Measurements from ENCODE around the gene ZBTB17. TPM values are rescaled to one million over a fixed set of nuclear protein-coding genes. Genes with fewer than 3 reads are reported as not detected.

The ZBTB17 gene
- total RNA-seq, 4 donors from 2014 or later, result 33.3 to 113 (median 50.5) TPM

GRCh38 chr1:15989776-15990175 lies 13.9 kb upstream of the ZBTB17 start:
- Histone ChIP-seq H3K9me3 (no peaks in the 10 kb centered on the region), H3K27ac (no peak overlapping the region), H3K4me1 (no peaks in the 10 kb centered on the region), H3K36me3 (no peaks in the 10 kb centered on the region), H3K4me3 (no peak overlapping the region), H3K27me3 (no peaks in the 10 kb centered on the region)
- DNase-seq, result no peak
- intact Hi-C loops (cut with DNase I; ENCODE audit: low total_unique reads) (loop anchor here (10.0 kb wide), 1 partner anchor 175 kb away; no protein-coding TSS in a partner anchor), in situ Hi-C loops (cut with MboI; ENCODE audit: low pct_ligation_motif_present in 1 of 4, low pct_unique_long_range_greater_than_20kb in 1 of 4, low sequenced_read_pairs in 3 of 4) (loop anchor here (10.0 to 25.0 kb wide), 3 partner anchors 175 to 185 kb away; partner anchors contain the start of gene UQCRHL (in 3 of the 4))
- TF ChIP-seq EP300 (IDR thresholded peaks at IDR 0.05; ENCODE audit: low read depth), result no peak
- TF ChIP-seq POLR2AphosphoS5 (IDR thresholded peaks at IDR 0.05), result no peak
- no peak for TF ChIP-seq POLR2A (IDR thresholded peaks at IDR 0.05)
- no peak for TF ChIP-seq CTCF (IDR thresholded peaks at IDR 0.05)
- WGBS, 2 donors (ENCODE audit: low coverage in 1 of 2), result 72% methylated on average over 5 of the region's 9 CpGs; no CpG with 5 or more reads in 1 of the 2 donors

- no peak for DNase-seq
- H3K36me3 ChIP-seq, result no peaks in the 10 kb centered on the region
- in situ Hi-C loops (cut with MboI; ENCODE audit: low pct_ligation_motif_present in 1 of 4, low pct_unique_long_range_greater_than_20kb in 1 of 4, low sequenced_read_pairs in 3 of 4), result loop anchor here (10.0 to 25.0 kb wide), 3 partner anchors 174 to 184 kb away; partner anchors contain the start of gene UQCRHL (in 3 of the 4)
- WGBS, 2 donors (ENCODE audit: low coverage in 1 of 2), result 83 to 91% methylated on average over 4 to 13 of the region's 13 CpGs
- no peak overlapping the region for H3K4me3 ChIP-seq
- intact Hi-C loops (cut with DNase I; ENCODE audit: low total_unique reads), result no loop called here
- H3K27ac ChIP-seq, result no peak overlapping the region
- H3K4me1 ChIP-seq, result no peaks in the 10 kb centered on the region
- no peaks in the 10 kb centered on the region for H3K27me3 ChIP-seq
- H3K9me3 ChIP-seq, result no peaks in the 10 kb centered on the region
- TF ChIP-seq POLR2A (IDR thresholded peaks at IDR 0.05) (no peak), POLR2AphosphoS5 (IDR thresholded peaks at IDR 0.05) (no peak), EP300 (IDR thresholded peaks at IDR 0.05; ENCODE audit: low read depth) (no peak), CTCF (IDR thresholded peaks at IDR 0.05) (no peak)
These were observed 13.2 kb upstream of the ZBTB17 start for GRCh38 chr1:15988856-15989736.

GRCh38 chr1:15985611-15986297 lies 9.9 kb upstream of the ZBTB17 start:
- H3K4me1 ChIP-seq, result no peaks in the 10 kb centered on the region
- 29 to 49% methylated on average over 2 to 5 of the region's 5 CpGs for WGBS, 2 donors (ENCODE audit: low coverage in 1 of 2)
- H3K36me3 ChIP-seq, result no peaks in the 10 kb centered on the region
- TF ChIP-seq EP300 (IDR thresholded peaks at IDR 0.05; ENCODE audit: low read depth), result no peak
- no peak for TF ChIP-seq CTCF (IDR thresholded peaks at IDR 0.05)
- no peak for TF ChIP-seq POLR2AphosphoS5 (IDR thresholded peaks at IDR 0.05)
- intact Hi-C loops (cut with DNase I; ENCODE audit: low total_unique reads) (no loop called here), in situ Hi-C loops (cut with MboI; ENCODE audit: low pct_ligation_motif_present in 1 of 4, low pct_unique_long_range_greater_than_20kb in 1 of 4, low sequenced_read_pairs in 3 of 4) (loop anchor here (10.0 to 25.0 kb wide), 3 partner anchors 171 to 181 kb away; partner anchors contain the start of gene UQCRHL (in 3 of the 4))
- no peak overlapping the region for H3K27ac ChIP-seq
- no peak for DNase-seq
- H3K4me3 ChIP-seq, result no peak overlapping the region
- H3K9me3 ChIP-seq, result no peaks in the 10 kb centered on the region
- H3K27me3 ChIP-seq, result no peaks in the 10 kb centered on the region

GRCh38 chr1:15983275-15983674 lies 7.4 kb upstream of the ZBTB17 start:
- Histone ChIP-seq H3K27me3 (no peaks in the 10 kb centered on the region), H3K9me3 (no peaks in the 10 kb centered on the region), H3K27ac (no peak overlapping the region), H3K4me3 (no peak overlapping the region), H3K36me3 (no peaks in the 10 kb centered on the region), H3K4me1 (no peaks in the 10 kb centered on the region)
- TF ChIP-seq POLR2A (IDR thresholded peaks at IDR 0.05), result no peak
- in situ Hi-C loops (cut with MboI; ENCODE audit: low pct_ligation_motif_present in 1 of 4, low pct_unique_long_range_greater_than_20kb in 1 of 4, low sequenced_read_pairs in 3 of 4) (loop anchor here (10.0 to 25.0 kb wide), 3 partner anchors 168 to 178 kb away; partner anchors contain the start of gene UQCRHL (in 3 of the 4)), intact Hi-C loops (cut with DNase I; ENCODE audit: low total_unique reads) (no loop called here)
- DNase-seq, result no peak
- 34 to 43% methylated on average over 1 of the region's 1 CpG for WGBS, 2 donors (ENCODE audit: low coverage in 1 of 2)

Data from transverse colon (tissue), 4 donors.